ENCODE results near the gene TAF3.
"Not testable (repeated sequence)": the region's sequence is repeated elsewhere in the genome, so short reads cannot be mapped to it uniquely, and the experiment has no call there.

TAF3 gene, protein sequence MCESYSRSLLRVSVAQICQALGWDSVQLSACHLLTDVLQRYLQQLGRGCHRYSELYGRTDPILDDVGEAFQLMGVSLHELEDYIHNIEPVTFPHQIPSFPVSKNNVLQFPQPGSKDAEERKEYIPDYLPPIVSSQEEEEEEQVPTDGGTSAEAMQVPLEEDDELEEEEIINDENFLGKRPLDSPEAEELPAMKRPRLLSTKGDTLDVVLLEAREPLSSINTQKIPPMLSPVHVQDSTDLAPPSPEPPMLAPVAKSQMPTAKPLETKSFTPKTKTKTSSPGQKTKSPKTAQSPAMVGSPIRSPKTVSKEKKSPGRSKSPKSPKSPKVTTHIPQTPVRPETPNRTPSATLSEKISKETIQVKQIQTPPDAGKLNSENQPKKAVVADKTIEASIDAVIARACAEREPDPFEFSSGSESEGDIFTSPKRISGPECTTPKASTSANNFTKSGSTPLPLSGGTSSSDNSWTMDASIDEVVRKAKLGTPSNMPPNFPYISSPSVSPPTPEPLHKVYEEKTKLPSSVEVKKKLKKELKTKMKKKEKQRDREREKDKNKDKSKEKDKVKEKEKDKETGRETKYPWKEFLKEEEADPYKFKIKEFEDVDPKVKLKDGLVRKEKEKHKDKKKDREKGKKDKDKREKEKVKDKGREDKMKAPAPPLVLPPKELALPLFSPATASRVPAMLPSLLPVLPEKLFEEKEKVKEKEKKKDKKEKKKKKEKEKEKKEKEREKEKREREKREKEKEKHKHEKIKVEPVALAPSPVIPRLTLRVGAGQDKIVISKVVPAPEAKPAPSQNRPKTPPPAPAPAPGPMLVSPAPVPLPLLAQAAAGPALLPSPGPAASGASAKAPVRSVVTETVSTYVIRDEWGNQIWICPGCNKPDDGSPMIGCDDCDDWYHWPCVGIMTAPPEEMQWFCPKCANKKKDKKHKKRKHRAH

DNA sequence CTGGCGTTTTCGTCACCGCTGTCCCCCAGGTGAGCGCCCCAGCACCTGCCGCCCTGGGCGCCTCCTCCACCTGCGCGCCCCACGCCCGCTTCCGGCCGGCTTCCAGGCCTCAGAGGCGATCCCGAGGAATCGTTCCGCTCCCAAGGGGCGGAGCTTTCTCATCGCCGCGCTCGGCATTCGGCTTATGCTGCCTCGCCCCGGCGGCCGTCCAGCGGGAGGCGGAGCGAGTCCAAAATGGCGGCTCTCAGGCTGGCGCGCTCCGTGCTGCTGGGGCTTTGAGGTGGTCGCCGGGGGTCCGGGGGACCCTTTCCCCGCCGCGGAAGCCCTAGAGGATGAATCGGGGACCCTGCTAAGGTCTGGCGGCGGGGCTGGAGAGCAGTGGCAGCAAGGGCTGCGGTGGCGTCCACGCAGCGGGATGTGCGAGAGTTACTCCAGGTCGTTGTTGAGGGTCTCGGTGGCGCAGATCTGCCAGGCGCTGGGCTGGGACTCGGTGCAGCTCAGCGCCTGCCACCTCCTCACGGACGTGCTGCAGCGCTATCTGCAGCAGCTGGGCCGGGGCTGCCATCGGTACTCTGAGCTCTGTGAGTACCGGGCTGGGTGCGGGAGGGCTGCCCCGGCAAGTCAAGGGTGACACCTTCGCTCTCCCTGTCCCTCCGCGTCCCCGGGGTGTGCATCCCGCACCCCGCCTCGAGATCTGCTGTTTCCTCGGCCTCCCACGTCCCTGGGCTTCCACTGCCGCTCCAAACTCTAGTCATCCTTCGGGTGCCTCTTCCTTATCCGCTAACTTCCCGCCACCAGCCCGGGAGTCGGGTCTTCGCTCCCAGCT, at the start of gene TAF3:
Gene TAF3, plus strand, starts transcription at position 211 of the 826 bp plus-strand sequence. Its CDS starts 205 bp downstream, at position 416.
- peak; percentile 17 for DNase-seq

DNA sequence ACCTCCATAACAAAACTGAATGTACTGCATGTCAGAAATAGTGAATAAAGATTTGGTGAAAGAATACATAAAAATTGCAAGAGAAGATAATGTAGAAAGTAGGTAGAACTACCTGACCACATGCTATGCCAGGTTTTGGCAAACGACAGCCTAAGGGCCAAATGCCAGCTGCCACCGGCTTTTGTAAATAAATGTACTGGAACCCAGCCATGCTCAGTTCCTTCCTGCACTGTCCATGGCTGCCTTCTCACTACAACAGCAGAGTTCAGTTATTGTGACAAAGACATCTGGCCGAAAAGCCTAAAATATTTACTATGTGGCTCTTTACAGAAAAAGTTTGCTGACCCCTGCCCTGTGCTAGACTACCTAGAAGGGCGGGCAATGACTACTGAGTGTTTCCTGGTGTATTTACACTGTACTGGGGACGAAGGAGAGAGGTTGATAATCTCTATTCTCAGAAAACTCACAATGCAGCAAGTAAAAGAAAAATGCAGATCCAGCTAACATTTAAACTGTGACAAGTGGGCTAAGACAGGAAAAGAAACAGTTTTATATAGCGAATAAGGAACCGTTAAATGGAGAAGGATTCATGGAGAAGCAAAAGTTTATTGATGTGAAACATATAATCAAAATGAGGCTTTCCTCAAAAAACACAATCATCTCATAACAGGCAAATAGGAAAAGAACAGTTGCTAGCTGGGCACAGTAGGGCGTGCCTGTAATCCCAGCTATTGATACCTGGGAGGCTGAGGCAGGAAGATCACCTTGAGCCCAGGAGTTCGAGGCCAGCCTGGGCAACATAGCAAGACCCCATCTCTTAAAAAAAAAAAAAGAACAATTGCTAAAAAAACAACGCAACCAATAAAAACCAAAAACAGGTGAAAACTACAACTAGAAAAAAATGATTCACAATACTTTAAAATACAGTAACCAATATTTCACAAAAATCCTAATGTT, 44.2 kb upstream of the TAF3 start:
- peak; percentile 8 for DNase-seq

DNA sequence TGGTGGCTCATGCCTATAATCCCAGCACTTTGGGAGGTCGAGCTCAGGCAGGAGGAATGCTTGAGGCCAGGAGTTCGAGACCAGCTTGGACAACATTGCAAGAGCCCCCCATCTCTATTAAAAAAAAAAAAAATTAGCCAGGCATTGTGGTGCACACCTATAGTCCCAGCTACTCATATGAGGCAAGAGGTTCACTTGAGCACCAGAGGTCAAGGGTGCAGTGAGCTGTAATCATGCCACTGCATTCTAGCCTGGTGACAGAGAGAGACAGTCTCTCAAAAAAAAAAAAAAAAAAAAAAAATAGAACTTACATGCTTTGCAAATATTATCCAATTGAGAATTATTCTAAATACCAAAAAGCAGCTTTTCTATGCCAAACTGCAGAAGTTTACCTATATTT, 41.5 kb upstream of the TAF3 start:
- DNase-seq: no peak

DNA sequence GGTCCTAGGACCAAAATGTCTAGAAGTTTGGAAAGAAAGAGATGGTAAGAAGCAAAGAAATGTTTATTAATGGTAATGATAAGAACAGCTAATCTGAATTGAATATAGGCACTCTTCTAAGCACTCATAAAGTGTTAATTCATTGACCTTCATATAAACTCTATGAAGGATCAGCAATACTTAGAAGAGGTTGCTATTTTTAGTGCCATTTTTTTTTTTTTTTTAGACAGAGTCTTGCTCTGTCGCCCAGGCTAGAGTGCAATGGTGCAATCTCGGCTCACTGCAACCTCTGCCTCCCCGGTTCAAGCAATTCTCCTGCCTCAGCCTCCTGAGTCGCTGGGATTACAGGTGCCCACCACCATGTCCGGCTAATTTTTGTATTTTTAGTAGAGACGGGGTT, 36.1 kb upstream of the TAF3 start:
- DNase-seq: not testable (repeated sequence)

DNA sequence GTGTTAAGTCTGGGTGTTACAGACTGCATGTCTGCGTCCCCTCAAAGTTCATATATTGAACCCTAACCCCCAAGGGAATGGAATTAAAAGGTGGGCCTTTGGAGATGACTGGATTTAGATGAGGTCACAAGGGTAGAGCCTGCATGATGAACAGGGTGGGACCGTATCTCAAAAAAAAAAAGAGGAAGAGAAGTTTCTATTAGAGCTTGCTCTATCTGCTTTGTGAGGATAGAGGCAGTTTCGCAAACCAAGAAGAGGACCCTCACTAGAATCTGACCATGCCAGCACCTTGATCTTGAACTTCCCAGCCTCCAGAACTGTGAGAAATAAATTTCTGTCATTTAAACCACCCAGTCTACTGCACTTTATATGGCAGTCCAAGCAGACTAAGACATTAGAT, 31.9 kb upstream of the TAF3 start:
- DNase-seq: no peak

DNA sequence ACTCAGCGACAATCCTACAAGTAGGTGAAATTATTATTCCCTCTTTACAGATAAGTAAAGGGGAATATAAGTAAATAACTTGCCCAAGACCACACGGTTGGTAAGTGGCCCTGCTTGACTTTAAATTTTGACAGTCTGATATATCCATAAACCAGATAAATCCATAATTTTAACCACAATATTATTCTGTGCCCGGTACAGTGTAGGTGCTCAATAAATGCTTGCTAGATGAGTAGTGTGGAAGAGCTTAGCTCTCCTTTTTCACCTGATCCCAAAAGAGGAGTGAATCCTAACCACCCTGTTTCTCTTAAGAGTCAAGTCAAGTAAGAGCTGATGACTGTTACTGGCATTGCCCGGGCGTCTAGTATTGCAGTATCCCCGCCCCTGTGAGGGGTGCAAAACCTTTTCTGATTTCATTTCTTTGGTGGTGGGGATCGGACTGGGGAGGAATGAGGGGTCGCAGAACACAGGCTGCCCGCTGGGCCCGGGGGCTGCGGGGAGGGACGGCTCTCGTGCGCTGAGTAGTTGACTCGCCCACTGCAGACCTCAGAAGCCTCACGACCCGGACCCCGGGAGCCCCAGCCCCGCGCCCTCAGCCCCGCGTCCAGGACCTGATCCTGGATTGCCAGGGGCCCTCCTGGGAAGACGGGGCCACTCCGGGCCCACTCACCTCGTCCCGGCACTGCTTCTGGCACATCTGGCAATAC, 31.0 kb upstream of the TAF3 start:
- no peak for DNase-seq

DNA sequence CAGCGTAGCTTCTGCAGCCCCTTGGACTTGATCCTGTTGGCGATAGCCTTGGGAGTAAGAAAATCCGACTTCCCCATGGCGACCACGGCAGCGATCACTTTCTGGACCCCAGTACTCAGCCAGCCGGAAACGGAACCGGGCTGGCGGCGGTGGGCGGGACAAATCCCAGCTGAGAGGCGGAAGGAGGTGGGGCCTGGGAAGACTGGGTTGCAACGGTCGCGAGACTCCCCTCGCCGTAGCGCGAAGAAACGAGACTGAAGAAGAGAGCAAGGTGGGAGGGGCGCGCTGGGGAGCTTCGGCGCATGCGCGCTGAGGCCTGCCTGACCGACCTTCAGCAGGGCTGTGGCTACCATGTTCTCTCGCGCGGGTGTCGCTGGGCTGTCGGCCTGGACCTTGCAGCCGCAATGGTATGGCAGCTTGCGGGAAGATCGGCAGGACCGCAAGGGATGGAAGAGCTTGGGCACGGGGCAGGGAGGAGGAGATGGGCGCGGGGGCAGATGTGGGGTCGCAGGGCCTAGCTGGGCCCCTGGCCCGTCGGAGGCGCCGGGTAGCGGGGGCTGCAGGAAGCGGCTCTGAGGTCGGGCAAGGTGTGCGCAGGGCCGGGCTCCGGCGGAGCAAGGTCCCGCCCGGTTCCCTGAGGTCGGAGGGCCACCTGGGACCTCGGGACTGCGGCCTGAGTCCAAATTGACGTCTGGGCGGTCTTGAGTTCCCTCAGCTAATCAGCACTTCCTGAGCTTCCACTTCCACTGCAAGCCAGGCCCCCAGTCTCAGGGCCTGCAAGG, 30.3 kb upstream of the TAF3 start, which contains the start of the genes ATP5F1C and KIN:
Gene ATP5F1C, plus strand, starts transcription at position 321 of the 782 bp plus-strand sequence. Its CDS starts 31 bp downstream, at position 352.
Gene KIN, minus strand, starts transcription at position 137 of the 782 bp plus-strand sequence. Its CDS starts 60 bp downstream, at position 77.
- DNase-seq: peak; percentile 70

DNA sequence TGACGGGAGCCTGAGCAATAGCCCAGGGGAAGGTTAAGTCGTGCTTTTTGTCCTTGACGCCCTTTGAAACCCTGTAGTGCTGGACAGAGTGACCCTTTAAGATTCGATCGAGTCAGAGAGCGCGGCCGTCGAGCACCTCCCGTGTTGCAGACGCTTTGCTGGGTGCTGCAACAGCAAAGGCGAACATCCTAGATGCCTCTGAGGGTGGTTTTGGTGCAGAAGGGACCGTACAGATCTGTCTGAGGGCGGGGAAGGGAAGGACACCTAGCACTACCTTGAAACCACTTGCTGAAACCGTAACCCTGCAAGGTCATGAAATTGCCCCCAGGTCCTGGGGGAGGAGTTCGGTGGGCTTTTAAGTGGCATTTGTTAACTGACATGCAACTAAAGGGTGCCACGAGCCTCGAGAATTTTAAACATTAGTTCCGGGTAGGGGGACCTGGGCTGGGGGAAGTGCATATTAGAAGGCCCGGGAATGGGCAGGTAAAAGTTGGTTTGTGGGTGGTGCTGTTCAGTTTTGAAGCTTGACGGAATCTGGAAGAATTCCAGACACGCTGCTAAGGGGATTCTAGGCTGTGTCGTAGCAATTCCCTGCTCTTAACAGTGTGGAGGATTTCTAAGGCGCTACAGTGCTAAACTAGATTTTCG, 29.5 kb upstream of the TAF3 start:
- no peak for DNase-seq

DNA sequence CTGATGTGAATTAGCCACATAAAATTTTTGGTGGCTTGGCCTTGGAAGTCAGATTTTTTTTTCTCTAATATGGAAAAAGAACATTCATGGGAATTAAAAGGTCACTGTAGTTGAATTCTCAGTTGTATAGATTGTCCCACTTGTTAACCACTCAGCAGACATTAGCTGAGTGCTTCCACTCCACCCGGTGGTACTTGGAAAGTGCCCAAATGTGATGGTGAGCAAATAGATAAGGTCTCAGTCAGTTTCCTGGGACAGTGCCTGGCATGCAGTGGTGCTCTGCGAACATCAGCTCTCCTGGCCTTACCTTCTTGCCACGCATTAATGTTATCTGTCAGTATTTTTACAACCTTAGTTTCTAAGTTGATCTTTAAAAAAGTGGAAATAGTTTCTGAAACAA, 28.9 kb upstream of the TAF3 start:
- DNase-seq: peak; percentile 24

DNA sequence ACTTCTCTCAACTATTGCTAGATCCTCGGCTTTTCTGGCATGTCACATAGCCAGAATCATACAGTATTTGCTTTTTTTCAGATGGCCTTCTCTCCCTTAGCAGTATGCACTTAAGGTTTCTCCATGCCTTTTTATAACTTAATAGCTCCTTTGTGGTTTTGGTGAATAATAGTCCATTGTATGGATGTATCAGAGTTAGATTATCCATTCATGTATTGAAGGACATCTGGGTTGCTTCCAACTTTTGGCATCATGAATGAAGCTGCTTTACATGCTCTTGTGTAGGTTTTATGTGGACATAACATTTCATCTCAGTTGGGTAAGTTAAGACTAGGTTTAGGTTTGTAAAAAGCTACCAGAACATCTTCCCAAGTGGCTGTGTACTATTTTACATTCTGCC, 25.8 kb upstream of the TAF3 start:
- peak; percentile 8 for DNase-seq

DNA sequence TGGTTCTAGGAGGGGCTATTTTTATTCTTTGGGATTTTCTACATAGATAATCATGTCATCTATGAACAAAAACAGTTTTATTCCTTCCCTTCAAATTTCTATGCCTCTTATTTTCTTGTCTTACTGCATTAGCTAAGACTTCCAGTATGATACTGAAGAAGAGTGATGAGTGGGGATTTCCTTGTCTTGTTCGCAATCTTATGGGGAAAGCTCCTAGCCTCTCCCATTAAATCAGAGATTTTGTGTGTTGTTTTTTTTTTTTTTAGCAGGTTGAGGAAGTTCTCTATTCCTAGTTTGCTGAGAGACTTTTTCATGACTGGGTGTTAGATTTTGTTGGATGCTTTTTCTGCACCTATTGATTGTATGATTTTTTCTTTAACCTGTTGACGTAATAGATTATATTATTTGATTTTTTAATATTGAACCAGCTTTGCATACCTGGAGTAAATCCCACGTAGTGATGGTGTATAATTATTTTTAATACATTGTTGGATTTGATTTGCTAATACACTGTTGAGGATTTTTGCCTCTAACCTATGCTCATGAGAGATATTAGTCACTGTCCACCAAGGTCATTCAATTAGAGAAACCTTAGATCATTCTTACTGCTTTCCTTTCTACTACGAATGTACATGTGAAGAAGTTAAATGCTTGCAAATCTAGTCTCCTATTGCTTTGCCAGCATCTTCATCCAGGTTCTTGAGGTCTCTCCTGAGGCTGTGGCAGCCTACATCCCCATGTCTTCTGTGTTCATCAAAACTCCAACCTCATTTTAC, 23.9 kb upstream of the TAF3 start:
- DNase-seq: no peak

DNA sequence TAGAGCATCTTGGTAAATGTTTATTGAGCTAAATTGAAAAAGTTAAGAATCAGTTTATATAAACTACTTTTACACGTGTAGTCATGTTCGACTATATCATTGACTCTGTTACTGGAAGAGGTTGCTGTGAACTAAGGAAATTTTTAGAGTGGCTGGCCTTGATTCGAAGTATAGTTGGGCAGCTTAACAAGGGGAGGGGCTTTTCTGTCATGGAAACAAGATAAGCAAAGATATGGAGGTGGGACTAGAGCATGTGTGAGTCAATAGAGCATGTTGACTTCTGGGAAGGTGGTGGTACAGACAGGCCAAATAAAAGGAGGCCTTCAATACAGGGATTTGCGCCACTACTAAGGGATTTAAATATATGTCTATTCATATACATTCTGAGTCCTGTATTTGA, 22.7 kb upstream of the TAF3 start:
- no peak for DNase-seq

DNA sequence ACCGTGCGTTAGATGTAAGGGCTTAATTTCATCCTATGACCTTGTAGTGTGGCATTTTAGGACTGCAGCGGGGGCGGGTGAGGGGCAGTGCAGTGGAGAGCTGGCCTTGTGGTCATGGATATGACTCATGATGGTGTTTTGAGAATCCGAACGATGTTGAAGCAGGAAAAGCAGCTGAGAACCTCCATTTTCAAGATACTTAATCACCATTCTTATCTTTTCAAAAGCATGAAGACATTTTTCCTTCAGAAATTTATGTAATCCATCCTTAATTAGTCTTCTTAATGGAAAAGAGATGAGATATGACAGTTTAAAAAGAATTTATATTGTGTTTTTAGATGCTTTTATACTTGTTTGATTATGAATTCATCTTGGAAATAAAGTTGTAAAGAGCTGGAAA, 20.7 kb upstream of the TAF3 start:
- no peak for DNase-seq

DNA sequence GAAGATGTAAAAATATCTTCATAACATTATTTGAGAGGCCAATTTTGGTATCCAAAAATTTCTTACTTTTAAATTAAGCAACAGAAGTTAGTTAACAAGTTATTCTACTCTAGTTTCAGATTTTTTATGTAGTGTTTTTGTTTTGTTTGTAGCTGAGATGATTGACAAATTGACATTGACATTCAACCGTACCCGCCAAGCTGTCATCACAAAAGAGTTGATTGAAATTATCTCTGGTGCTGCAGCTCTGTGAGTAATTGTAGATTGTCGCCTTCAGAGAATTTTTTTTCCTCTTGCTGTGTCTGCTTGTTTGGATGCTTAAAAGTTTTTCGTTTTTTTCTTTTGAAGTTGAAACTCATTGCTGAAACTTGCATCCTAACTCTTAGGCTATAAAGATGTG, 15.7 kb upstream of the TAF3 start:
- DNase-seq: no peak

DNA sequence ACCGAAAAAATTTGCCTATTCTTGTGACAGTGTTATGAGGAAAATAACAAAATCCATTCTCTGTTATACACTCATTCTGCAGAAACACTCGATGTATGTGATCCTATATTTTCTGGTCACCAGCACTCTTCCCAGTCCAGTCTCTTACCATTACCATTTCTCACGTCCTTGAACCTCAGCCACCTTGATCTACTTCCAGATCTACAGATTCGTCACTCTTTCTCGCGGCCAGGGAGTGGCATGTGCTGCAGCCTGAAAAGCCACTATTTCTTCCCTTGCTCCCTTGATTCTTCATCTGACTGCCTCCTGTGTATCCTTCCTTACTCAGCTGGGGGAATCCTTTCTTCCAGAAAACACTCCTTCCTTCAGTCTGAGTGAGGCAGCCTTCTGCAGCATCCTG, 14.1 kb upstream of the TAF3 start:
- no peak for DNase-seq

DNA sequence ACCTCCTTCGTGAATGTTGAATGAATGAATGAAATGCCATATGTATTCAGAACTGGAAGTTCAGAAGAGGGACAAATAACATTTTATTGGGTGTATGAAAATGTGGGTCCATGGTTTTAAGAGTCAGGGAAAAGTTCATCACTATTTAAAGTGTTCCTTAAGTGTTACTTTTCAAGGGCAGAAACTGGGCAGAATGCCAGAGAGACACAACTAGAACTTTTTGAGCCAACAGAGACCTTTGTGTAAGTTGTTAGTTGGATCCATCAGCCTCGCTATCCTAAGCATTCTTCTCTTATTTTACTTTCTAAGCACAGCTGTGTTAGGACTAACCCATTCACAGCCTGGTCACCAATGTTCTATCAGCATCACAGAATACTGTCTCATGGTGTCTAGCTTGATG, 13.6 kb upstream of the TAF3 start:
- no peak for DNase-seq

DNA sequence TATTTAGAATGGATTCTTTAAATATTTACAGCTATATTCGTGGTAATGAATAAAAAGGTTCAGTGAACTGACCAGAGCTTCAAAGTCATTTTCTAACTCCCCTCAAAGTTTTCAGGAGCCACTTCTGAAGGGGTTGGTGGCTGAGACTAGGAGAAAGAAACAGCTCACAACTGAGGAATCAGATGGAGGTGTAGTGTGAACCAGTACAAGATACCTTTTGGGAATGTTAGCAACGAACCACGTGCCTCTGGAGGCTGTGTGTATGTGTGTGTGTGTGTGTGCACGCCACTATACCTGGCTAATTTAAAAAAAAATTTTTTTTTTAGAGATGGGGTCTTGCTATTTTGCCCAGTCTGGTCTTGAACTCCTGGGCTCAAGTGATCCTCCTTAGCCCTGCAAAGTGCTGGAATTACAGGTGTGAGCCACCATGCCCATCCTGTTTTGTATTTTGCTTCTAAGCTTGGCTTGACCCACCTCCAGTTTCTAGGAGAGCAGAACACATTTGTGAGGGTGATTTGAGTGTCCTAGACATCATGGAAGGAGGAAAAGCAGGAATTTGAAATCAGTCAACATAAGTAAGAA, 9.5 kb upstream of the TAF3 start:
- DNase-seq: no peak

DNA sequence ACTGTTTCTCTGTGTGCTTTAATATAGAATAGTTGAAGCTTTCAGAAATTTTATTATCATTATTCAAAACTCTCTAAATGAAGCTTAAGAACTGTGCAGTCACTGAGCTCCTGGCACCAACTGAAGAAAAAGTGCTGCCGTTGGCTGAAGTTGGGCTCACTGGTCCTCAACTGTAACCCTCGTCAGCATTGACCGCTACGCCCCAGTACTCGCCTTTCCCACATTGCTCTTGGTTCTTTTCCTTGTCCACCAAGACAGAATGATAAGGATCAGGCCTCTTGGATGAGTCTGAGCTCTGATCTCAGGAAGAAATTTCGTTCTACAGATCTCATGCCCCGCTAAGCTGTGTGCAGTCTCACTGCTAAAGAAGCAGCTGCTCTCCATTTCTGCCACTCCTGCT, 7.9 kb upstream of the TAF3 start:
- DNase-seq: no peak

Measured in NCI-H2029 treated with DMSO at 0.1 percent for 48 hours (cell line).